HS-27A (cell line): ENCODE measurements around the gene C19orf25.

ENCODE experiments used
- DNase-seq: peaks from one replicate; pipeline ENCODE4 v3.0.0-alpha.2; 2012; ENCODE audit warnings: low read depth, missing footprints

Gene C19orf25

DNA sequence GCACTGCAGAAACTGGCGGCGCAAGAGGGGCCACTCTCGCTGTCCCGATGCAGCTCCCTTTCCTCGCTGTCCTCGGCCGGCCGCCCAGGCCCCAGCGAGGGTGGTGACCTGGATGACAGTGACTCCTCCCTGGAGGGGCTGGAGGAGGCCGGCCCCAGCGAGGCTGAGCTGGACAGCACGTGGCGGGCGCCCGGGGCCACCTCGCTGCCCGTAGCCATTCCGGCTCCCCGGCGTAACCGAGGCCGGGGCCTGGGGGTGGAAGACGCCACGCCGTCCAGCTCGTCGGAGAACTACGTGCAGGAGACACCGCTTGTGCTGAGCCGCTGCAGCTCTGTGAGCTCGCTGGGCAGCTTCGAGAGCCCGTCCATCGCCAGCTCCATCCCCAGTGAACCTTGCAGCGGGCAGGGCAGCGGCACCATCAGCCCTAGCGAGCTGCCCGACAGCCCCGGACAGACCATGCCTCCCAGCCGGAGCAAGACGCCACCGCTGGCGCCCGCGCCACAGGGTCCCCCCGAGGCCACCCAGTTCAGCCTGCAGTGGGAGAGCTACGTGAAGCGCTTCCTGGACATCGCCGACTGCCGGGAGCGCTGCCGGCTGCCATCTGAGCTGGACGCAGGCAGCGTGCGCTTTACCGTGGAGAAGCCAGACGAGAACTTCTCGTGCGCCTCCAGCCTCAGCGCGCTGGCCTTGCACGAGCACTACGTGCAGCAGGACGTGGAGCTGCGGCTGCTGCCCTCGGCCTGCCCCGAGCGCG, 12.4 kb downstream of the C19orf25 start:
- DNase-seq: no peak

DNA sequence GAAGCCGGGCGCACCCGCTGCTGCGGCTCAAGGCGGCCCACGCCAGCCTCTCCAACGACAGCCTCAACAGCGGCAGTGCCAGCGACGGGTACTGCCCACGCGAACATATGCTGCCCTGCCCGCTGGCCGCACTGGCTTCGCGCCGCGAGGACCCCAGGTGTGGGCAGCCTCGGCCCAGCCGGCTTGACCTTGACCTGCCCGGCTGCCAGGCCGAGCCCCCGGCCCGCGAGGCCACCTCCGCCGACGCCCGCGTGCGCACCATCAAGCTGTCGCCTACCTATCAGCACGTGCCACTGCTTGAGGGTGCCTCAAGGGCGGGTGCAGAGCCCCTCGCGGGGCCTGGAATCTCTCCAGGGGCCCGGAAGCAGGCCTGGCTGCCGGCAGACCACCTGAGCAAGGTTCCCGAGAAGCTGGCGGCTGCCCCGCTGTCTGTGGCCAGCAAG, 13.0 kb downstream of the C19orf25 start:
- no peak for DNase-seq

DNA sequence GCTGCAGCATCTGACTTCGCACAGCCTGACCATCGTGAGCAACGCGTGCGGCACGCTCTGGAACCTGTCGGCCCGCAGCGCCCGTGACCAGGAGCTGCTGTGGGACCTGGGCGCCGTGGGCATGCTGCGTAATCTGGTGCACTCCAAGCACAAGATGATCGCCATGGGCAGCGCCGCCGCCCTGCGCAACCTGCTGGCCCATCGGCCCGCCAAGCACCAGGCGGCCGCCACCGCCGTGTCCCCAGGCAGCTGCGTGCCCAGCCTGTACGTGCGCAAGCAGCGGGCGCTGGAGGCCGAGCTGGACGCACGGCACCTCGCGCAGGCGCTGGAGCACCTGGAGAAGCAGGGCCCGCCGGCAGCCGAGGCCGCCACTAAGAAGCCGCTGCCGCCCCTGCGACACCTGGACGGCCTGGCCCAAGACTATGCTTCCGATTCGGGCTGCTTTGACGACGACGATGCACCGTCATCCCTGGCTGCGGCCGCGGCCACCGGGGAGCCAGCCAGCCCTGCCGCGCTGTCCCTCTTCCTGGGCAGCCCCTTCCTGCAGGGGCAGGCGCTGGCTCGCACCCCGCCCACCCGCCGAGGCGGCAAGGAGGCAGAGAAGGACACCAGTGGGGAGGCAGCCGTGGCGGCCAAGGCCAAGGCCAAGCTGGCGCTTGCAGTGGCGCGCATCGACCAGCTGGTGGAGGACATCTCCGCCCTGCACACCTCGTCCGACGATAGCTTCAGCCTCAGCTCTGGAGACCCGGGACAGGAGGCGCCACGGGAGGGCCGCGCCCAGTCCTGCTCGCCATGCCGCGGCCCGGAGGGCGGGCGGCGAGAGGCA, 13.6 kb downstream of the C19orf25 start:
- DNase-seq: no peak

DNA sequence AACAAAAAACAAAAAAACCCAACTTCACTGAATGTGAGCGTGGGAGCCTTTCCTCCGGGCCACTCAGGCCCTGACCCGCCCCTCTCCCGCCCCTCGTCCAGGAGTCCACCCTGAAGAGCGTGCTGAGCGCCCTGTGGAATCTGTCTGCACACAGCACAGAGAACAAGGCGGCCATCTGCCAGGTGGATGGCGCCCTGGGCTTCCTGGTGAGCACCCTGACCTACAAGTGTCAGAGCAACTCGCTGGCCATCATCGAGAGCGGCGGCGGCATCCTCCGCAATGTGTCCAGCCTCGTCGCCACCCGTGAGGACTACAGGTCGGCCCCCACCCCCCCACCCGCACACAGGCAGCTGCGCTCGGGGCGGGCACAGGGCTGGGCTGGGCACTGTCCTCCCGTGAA, 17.2 kb downstream of the C19orf25 start:
- no peak for DNase-seq

DNA sequence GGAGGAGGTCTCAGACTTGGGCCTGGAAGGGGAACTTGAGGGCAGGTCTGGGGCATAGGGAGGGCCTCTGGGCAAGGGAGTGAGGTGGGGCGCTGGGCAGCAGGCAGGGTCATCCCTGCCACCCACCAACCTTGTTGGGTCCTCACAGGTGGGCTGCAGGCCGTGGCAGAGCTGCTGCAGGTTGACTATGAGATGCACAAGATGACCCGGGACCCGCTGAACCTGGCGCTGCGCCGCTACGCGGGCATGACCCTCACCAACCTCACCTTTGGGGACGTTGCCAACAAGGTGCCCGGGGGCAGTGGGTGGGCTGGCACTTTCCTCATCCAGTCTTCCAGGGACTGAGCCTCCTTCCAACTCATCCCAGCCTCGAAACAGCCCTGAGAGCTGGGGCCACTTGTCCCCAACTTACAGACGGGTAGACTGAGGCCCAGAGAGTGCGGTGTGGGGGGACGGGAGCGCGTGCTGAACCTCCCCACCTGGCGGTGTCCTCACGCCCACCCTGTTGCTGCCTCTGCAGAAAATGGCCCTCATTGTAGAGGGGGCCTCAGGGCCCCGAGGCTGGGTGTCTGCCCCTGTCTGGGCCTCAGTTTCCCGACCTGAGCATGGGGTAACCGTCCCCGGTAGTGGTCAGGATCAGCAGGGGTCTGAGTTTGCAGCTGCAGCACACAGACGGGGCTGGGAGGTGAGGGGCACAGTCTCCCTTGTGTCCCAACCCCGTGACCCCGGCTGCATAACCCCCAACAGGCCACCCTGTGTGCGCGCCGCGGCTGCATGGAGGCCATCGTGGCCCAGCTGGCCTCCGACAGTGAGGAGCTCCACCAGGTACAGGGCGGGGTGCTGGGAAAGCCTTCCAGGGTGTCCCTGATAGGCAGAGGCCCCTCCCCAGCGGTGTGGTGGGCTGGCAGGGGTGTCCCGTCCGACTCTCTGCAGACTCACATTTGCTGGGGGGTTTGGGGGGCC, 18.7 kb downstream of the C19orf25 start:
- no peak for DNase-seq

DNA sequence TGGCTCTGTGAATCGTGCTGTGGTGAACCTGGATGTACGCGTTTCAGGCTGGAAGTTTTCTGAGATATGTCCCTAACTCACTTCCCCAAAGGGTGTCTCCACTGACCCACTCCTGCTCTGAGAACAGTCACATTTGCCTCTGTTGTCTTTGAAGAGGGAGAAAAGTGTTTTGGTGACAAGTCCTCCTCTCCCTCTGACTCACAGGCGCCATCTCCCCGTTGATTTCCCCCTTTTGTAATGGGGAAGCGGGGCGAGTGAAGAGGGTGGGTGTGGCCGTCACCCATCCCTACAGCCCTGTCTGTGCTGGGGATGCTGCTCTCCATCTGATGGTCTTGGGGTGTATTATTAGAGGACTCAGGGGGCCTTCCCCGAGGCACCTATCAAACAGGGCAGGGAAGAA, 19.5 kb downstream of the C19orf25 start:
- no peak for DNase-seq

DNA sequence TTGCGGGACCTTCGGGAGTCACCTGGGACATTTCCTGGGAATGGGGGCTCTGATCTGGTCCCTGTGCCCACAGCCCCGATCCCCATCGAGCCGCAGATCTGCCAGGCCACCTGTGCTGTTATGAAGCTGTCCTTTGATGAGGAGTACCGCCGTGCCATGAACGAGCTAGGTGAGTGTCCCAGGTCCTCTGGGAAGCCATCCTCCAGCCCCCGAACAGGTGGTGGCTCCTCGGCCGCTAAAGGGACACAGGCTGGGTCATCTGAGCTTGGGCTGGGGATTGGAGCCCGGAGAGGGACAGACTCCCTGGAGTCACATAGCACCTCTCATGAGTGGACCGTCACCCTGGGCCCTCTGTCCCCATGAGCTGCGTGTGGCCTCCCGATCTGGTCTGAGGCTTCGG, 21.1 kb downstream of the C19orf25 start:
- DNase-seq: no peak

DNA sequence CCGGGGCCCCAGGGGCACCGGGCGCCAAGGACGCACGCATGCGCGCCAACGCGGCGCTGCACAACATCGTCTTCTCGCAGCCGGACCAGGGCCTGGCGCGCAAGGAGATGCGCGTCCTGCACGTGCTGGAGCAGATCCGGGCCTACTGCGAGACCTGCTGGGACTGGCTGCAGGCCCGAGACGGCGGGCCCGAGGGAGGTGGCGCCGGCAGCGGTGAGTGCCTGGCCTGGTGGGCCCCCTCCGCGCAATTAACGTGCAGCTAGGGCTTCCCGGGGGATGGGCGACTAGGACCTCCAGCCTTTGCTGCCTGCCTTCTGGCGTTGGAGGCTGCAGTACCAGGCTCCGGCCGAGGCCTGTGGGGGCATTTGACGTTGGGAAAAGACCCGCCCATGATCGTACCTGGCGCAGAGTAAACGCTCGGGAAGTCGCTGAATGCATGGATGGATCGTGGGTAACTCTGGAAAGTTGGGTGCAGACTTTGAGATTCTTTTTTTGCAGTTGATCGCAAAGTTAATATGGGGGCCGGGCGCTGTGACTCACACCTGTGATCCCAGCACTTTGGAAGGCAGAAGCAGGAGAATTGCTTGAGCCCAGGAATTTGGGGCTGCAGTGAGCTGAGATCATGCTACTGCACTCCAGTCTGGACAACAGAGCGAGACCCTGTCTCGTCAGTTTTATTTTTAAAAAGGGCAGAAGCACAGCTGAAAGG, 21.8 kb downstream of the C19orf25 start:
- no peak for DNase-seq

DNA sequence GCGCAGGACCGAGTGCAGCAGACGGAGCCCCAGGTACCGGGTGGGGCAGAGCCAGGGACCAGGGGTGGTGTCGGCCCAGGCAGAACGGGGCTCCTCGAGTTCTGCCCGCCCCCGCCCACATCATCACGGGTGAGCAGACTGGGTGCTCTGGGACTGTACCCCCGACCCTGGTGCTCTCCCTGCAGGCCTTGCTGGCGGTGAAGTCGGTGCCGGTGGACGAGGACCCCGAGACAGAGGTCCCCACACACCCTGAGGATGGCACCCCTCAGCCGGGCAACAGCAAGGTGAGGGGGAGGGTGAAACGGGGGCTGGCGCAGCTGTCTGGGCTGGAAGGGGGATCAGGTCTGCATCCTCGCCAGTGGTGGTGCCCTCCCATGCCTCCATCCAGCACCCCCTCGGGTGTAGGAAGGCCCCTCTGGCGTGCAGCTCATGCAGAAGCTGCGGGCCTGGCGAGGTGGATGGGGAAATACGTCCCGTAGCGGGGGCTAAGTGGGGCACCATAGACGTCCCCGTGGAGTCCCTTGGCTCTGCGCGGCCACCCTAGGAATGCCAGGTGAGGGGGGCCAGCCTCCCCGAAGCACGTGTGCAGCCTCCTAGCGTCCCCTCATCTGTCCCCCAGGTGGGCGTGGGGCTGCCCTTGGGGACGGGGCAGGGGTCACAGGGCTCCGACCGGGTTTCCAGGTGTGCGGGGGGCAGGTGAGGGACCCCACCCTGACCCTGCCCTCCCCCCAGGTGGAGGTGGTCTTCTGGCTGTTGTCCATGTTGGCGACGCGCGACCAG, 22.7 kb downstream of the C19orf25 start:
- no peak for DNase-seq

DNA sequence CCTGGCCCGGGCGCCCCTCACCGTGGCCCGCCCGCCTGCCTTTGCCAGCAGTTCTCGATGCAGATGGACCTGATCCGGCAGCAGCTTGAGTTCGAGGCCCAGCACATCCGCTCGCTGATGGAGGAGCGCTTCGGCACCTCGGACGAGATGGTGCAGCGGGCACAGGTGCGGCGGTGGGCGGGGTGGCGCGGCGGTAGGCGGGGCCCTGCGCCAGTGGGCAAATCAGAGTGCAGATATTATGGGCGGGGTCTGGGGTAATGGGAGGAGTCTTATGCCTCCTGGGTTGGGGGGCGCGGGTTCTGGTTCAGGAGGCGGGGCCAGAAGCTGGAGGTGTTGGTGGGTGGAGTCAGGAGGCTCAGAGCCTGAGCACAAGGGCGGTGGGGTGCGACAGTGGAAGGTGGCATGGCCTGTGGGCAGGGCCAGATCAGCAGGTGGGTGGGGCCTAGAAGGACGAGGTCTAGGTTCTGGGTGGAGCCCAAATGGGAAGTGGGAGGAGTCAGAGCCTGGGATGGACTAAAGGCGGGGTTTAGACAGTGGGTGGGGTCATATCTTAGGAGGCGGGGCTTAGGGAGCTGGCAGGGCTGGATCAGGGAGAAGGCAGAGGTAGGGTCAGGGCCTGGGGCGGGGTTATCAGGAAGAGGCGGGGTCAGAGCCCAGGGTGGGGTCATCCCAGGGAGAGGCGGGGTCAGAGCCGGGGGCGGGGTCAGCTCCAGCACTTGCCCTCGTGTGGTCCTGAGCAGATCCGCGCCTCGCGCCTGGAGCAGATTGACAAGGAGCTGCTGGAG, 23.5 kb downstream of the C19orf25 start:
- DNase-seq: no peak

DNA sequence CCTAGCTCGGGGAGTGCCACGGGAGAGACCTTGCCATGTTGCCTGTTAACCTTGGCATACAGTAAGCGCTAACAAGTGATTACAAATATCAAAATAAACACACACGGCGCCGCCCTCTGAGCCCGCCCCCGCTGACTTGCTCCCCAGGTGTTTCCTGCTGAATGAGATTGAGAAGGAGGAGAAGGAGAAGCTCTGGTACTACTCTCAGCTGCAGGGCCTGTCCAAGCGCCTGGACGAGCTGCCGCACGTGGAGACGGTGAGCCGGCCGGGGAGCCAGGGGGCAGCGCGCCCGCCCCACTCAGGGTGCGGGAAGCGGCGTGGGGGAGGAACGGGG, 24.0 kb downstream of the C19orf25 start:
- no peak for DNase-seq

DNA sequence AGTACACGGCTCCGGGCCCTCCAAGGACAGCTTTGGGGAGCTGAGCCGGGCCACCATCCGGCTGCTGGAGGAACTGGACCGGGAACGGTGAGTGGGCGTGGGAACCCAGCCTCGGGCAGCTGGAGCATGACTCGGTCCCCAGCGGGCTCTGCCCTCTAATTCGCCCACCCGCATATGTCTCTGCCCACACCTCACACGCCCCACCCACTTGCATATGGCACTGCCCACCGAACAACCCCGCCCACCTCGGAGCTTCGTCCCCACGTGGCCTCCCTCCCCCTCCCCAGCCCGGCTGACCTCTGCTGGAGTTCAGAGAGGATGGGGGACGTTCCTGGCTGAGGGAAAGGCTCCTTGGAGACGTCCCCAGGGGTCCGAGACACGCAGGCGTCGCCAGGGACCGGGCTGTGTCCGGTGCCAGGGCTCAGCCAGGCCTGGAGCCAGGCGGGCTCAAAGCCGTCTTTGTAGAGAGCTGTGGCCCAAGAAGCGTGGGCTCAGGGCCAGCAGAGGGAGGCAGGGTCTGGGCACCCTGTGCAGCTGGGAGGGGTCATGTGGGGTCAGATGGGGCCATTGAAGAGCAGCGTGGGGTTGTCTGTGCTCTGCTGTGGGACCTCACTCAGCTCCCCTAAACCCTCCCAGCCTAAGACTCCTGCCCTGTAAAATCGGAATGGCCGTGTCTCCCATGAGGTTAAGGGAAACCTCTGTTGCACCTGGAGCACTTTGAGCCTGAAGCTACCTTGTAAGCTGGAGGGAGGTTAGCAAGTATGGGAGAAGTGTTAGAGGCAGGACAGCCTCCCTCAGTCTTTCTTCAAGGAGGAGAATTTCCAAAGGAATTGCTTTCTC, 25.3 kb downstream of the C19orf25 start:
- no peak for DNase-seq

DNA sequence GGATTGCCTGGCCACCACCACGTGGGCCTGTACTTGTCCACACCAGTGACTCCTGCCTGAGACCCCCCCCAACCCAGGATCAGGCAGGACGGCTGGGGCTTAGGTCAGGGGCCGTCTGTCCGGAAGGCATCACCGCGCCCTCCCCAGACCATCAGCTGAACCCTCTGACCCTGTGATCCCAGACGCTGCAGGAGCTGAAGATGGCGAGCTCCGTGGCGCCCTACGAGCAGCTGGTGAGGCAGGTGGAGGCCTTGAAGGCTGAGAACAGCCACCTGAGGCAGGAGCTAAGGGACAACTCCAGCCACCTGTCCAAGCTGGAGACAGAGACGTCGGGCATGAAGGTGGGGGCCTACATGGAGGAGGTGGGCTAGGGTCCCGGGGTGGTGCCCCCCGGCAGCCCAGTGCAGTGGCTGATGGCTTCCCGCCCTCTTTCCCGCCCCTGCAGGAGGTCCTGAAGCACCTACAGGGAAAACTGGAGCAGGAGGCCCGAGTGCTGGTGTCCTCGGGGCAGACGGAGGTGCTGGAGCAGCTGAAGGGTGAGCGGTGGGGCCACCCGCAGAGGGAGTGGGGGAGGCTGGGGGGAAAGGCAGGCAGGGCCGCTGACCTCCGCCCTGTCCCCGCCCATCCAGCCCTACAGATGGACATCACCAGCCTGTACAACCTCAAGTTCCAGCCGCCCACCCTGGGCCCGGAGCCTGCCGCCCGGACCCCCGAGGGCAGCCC, 26.1 kb downstream of the C19orf25 start:
- DNase-seq: no peak

DNA sequence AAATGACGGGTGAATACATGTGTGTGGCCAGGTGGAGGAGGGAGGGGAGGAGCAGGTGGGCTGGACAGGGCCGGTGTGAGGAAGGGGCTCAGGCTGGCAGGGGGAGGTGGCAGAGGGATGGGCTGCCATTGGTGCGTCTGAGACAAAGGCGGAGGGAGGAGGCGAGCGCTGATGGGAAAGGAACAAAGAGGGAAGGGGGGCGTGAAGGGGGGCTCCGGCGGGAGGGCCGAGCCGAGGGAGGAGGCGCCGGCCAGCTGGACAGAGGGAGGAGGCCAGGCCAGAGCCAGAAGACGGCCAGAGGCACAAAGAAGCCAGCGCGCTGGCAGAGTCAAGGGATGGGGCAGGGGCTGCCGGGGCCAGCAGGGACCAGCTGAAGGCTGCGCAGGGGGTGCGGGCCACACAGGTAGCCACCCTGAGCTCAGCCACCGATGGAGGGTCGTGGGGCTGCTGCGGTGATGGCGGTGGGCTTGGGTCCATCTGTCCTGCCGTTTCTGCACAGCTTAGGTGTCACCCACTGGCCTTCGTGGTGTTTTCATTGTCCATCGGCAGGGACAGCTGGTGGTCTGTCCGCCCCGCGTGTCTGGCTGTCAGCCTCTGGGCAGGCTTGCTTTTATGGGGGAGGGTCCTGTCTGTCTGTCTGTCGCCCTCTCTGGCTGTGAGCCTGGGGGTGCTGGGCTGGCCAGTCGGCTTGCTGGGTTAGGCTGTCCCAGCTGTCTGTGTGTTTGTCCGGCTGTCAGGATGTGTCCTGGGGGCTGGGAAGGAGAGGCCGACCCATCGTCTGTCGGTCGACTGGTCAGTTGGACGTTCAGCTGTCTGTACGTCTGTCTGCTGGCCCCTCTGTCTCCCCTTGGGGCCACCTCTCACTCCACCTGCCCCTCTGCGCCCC, 26.9 kb downstream of the C19orf25 start:
- DNase-seq: no peak

DNA sequence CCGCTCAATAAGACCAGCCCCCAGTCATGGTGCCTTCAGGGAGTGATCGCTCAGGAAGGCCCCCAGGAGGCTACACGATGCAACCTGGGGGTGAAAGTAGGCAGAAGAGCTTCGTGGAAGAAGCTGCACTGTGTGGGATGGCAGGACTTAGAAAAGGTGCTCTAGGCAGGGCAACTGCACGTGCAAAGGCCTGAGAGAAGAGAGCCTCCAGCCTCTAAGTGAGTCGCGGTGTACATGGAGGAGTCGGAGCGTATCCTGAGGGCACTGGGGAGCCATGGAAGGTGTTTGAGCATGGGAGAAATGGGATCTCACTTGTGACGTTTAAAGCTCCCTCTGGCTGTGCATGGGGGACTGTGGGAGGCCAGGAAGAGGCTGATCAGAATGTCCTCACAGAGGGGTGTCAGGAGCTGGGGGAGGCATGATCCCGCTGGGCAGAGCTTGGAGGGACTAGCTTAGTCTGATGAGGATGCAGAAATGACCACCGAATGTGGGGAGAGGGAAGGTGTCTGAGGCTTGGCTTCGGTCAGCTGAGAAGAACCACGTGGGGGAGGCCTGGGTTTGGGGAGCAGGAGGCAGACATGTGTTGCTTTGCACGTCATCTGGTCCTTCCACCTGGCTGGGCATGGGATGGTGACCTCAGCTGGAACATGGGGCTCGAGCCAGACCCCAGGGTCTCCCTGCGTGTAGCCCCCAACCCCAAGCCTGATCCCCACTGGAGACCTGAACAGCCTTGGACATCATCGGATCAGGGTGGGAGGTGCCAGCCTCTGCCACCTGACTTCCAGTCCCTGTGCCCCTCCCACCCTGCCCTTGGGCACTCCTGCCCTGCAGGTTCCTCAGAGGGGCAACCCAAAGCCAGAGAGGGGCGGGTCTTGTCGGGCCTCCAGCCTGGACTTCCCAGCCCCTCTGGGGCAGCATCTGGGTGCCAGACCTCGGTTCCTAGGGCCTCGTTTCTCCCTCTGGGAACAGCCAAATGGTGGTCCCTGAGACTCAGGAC, 28.0 kb downstream of the C19orf25 start:
- no peak for DNase-seq
